Neural progenitor cell (in vitro differentiated cells): ENCODE data around the gene DDAH1. TPM values are rescaled to one million over a fixed set of nuclear protein-coding genes. Genes with fewer than 3 reads are reported as not detected.

Experiments used
- DNase-seq: peaks from one replicate; pipeline ENCODE4 v3.0.0-alpha.2; 2016; ENCODE audit warnings: low spot score
- H2AFZ ChIP-seq: fragments of 200-600 bp; sonication (generic); replicated peaks from 2 replicates; pipeline ENCODE4 v1.6.1; 2016; ENCODE audit warnings: antibody characterized with exemption
- H3F3A ChIP-seq: fragments of 200-600 bp; sonication (generic); 2 replicates; pipeline ENCODE4 v1.6.1; 2016; ENCODE audit warnings: antibody characterized with exemption, low read depth
- H3K27ac ChIP-seq: fragments of 200-600 bp; sonication (generic); 2 replicates; pipeline ENCODE4 v1.5.1; 2016; ENCODE audit warnings: mild to moderate bottlenecking
- H3K27me3 ChIP-seq: fragments of 200-600 bp; sonication (generic); 2 replicates; pipeline ENCODE4 v1.6.1; 2016; ENCODE audit warnings: mild to moderate bottlenecking, moderate library complexity
- H3K36me3 ChIP-seq: fragments of 200-600 bp; sonication (generic); 2 replicates; pipeline ENCODE4 v1.5.1; 2016
- H3K4me1 ChIP-seq: fragments of 200-600 bp; sonication (generic); 2 replicates; pipeline ENCODE4 v1.6.1; 2016; ENCODE audit warnings: mixed run types
- H3K4me2 ChIP-seq: fragments of 200-600 bp; sonication (generic); 2 replicates; pipeline ENCODE4 v1.6.1; 2016
- H3K4me3 ChIP-seq: fragments of 200-600 bp; sonication (generic); 2 replicates; pipeline ENCODE4 v1.5.1; 2016
- H3K79me2 ChIP-seq: fragments of 200-600 bp; sonication (generic); 2 replicates; pipeline ENCODE4 v1.6.1; 2016; ENCODE audit warnings: low read depth
- H3K9ac ChIP-seq: fragments of 200-600 bp; sonication (generic); 2 replicates; pipeline ENCODE4 v1.6.1; 2016
- H3K9me3 ChIP-seq: fragments of 200-600 bp; sonication (generic); 2 replicates; pipeline ENCODE4 v1.5.1; 2016; ENCODE audit warnings: low read depth
- H4K20me1 ChIP-seq: fragments of 200-600 bp; sonication (generic); 2 replicates; pipeline ENCODE4 v1.6.1; 2016; ENCODE audit warnings: low read depth
- H3K27ac Mint-ChIP-seq: 3 replicates; pipeline ENCODE4 v1.8.0; 2021; ENCODE audit warnings: mixed read lengths
- H3K27me3 Mint-ChIP-seq: 2 replicates; pipeline ENCODE4 v1.8.0; 2022; ENCODE audit warnings: low read depth, mild to moderate bottlenecking, inconsistent platforms, moderate library complexity, mixed read lengths; ENCODE audit not compliant: insufficient read depth
- H3K36me3 Mint-ChIP-seq: 3 replicates; pipeline ENCODE4 v1.8.0; 2021; ENCODE audit warnings: mixed read lengths
- H3K4me1 Mint-ChIP-seq: 3 replicates; pipeline ENCODE4 v1.8.0; 2021; ENCODE audit warnings: mixed read lengths
- H3K4me3 Mint-ChIP-seq: 3 replicates; pipeline ENCODE4 v1.8.0; 2021; ENCODE audit warnings: mild to moderate bottlenecking, moderate library complexity, mixed read lengths
- H3K9me3 Mint-ChIP-seq: 3 replicates; pipeline ENCODE4 v1.8.0; 2020; ENCODE audit warnings: mixed read lengths
- CTCF ChIP-seq: fragments of 200-600 bp; sonication (generic); IDR thresholded peaks from 2 replicates; pipeline ENCODE4 v1.5.1; 2017; ENCODE audit warnings: antibody characterized with exemption, mild to moderate bottlenecking
- EZH2 ChIP-seq: fragments of 200-600 bp; sonication (generic); IDR thresholded peaks from 2 replicates; pipeline ENCODE4 v1.6.1; 2017; ENCODE audit warnings: antibody characterized with exemption, mild to moderate bottlenecking, moderate library complexity
- EZH2phosphoT487 ChIP-seq: fragments of 200-600 bp; sonication (generic); IDR thresholded peaks from 2 replicates; pipeline ENCODE4 v1.6.1; 2017; ENCODE audit warnings: antibody characterized with exemption
- total RNA-seq: library from RNA; depleted of rRNA; stranded (reverse); fragments of >200 nt; gene quantifications from 2 replicates; pipeline ENCODE4 v1.2.3, GENCODE V29; 2015; ENCODE audit warnings: low replicate concordance

Gene DDAH1
- total RNA-seq, 1 donor from 2014 or later = 23.1 TPM

GRCh38 chr1:85372683-85373377, 92.1 kb downstream of the DDAH1 start:
- peaks cover 2% of the 10 kb centered on the region for H3K27me3 Mint-ChIP-seq
- H3K4me2 ChIP-seq = no peak overlapping the region

GRCh38 chr1:85371021-85371420, 93.9 kb downstream of the DDAH1 start:
- no peak overlapping the region for H3K4me3 Mint-ChIP-seq
- H3K27ac ChIP-seq = no peak overlapping the region
- no peaks in the 10 kb centered on the region for H3K27me3 ChIP-seq
- no peaks in the 10 kb centered on the region for H3K36me3 ChIP-seq
- no peaks in the 10 kb centered on the region for H3F3A ChIP-seq
- peaks cover 9% of the 10 kb centered on the region for H3K4me1 ChIP-seq
- no peaks in the 10 kb centered on the region for H3K9me3 Mint-ChIP-seq
- no peak overlapping the region for H3K4me3 ChIP-seq
- no peak overlapping the region for H2AFZ ChIP-seq
- H3K4me1 Mint-ChIP-seq = peaks cover 12% of the 10 kb centered on the region
- TF ChIP-seq CTCF (no peak), EZH2phosphoT487 (no peak), EZH2 (no peak)
- H3K4me2 ChIP-seq = no peak overlapping the region
- no peaks in the 10 kb centered on the region for H3K79me2 ChIP-seq
- H3K9me3 ChIP-seq = no peaks in the 10 kb centered on the region
- peaks cover 2% of the 10 kb centered on the region for H3K27me3 Mint-ChIP-seq
- no peak overlapping the region for H3K9ac ChIP-seq
- peaks cover 2% of the 10 kb centered on the region for H3K36me3 Mint-ChIP-seq
- H4K20me1 ChIP-seq = no peaks in the 10 kb centered on the region
- no peak for DNase-seq
- H3K27ac Mint-ChIP-seq = no peak overlapping the region

More at GRCh38 chr1:85372683-85373377, 92.1 kb downstream of the DDAH1 start:
- H3K27ac ChIP-seq = no peak overlapping the region
- no peak overlapping the region for H3K9ac ChIP-seq
- no peak for DNase-seq
- no peak overlapping the region for H3K27ac Mint-ChIP-seq
- no peak overlapping the region for H3K4me3 Mint-ChIP-seq
- H3K79me2 ChIP-seq = no peaks in the 10 kb centered on the region
- H3K4me3 ChIP-seq = no peak overlapping the region
- no peaks in the 10 kb centered on the region for H3K9me3 Mint-ChIP-seq
- no peaks in the 10 kb centered on the region for H3F3A ChIP-seq
- peaks cover 2% of the 10 kb centered on the region for H3K36me3 Mint-ChIP-seq
- no peaks in the 10 kb centered on the region for H3K9me3 ChIP-seq
- H3K4me1 ChIP-seq = peaks cover 12% of the 10 kb centered on the region
- H3K36me3 ChIP-seq = no peaks in the 10 kb centered on the region
- no peak overlapping the region for H2AFZ ChIP-seq
- no peaks in the 10 kb centered on the region for H4K20me1 ChIP-seq
- TF ChIP-seq EZH2 (no peak), EZH2phosphoT487 (no peak), CTCF (no peak)
- no peaks in the 10 kb centered on the region for H3K27me3 ChIP-seq
- peaks cover 12% of the 10 kb centered on the region for H3K4me1 Mint-ChIP-seq

GRCh38 chr1:85368073-85368770, 96.7 kb downstream of the DDAH1 start:
- peaks cover 2% of the 10 kb centered on the region for H3K36me3 Mint-ChIP-seq
- H3K4me1 ChIP-seq = no peaks in the 10 kb centered on the region
- H3K4me3 Mint-ChIP-seq = no peak overlapping the region
- no peaks in the 10 kb centered on the region for H3K27me3 ChIP-seq
- peaks cover 3% of the 10 kb centered on the region for H3K4me1 Mint-ChIP-seq
- no peak overlapping the region for H3K27ac ChIP-seq
- no peak overlapping the region for H2AFZ ChIP-seq
- no peak overlapping the region for H3K9ac ChIP-seq
- no peaks in the 10 kb centered on the region for H3K36me3 ChIP-seq
- no peak for DNase-seq
- no peak overlapping the region for H3K4me2 ChIP-seq
- TF ChIP-seq EZH2phosphoT487 (no peak), EZH2 (no peak), CTCF (no peak)
- H3K27ac Mint-ChIP-seq = no peak overlapping the region
- H3K9me3 Mint-ChIP-seq = no peaks in the 10 kb centered on the region
- H3F3A ChIP-seq = no peaks in the 10 kb centered on the region
- H3K9me3 ChIP-seq = no peaks in the 10 kb centered on the region
- H3K27me3 Mint-ChIP-seq = peaks cover 2% of the 10 kb centered on the region
- H3K79me2 ChIP-seq = no peaks in the 10 kb centered on the region
- H4K20me1 ChIP-seq = no peaks in the 10 kb centered on the region
- no peak overlapping the region for H3K4me3 ChIP-seq
